GM20000 (cell line): Measurements from ENCODE around the gene NAV3.

Source experiments
- DNase-seq: peaks from one replicate; pipeline ENCODE4 v3.0.0; 2012; ENCODE audit warnings: low spot score
- CTCF ChIP-seq: IDR thresholded peaks from 2 replicates; pipeline ENCODE4 v1.5.1; 2012; ENCODE audit warnings: mild to moderate bottlenecking, control low read depth; ENCODE audit errors: extremely low read depth, missing control alignments

The NAV3 gene

GRCh38 chr12:78055545-78055944 is 224.9 kb downstream of the NAV3 start:
- TF ChIP-seq CTCF: no peak
- no peak for DNase-seq

GRCh38 chr12:78057075-78057474 is 226.4 kb downstream of the NAV3 start:
- DNase-seq: no peak
- no peak for TF ChIP-seq CTCF

- DNase-seq: no peak
- TF ChIP-seq CTCF: no peak
These were observed 229.5 kb downstream of the NAV3 start for GRCh38 chr12:78060186-78060585.

GRCh38 chr12:78062786-78063185 is 232.1 kb downstream of the NAV3 start:
- TF ChIP-seq CTCF: no peak

GRCh38 chr12:78081590-78082314 is 251.1 kb downstream of the NAV3 start:
- no peak for DNase-seq
- no peak for TF ChIP-seq CTCF

More at GRCh38 chr12:78062786-78063185, 232.1 kb downstream of the NAV3 start:
- DNase-seq: no peak

GRCh38 chr12:78085542-78086182 is 255.0 kb downstream of the NAV3 start:
- DNase-seq: no peak
- TF ChIP-seq CTCF: no peak

- DNase-seq: no peak
- TF ChIP-seq CTCF: no peak
These were observed 256.1 kb downstream of the NAV3 start for GRCh38 chr12:78086553-78087362.
